ENCODE results near the gene ARHGAP20.

DNA sequence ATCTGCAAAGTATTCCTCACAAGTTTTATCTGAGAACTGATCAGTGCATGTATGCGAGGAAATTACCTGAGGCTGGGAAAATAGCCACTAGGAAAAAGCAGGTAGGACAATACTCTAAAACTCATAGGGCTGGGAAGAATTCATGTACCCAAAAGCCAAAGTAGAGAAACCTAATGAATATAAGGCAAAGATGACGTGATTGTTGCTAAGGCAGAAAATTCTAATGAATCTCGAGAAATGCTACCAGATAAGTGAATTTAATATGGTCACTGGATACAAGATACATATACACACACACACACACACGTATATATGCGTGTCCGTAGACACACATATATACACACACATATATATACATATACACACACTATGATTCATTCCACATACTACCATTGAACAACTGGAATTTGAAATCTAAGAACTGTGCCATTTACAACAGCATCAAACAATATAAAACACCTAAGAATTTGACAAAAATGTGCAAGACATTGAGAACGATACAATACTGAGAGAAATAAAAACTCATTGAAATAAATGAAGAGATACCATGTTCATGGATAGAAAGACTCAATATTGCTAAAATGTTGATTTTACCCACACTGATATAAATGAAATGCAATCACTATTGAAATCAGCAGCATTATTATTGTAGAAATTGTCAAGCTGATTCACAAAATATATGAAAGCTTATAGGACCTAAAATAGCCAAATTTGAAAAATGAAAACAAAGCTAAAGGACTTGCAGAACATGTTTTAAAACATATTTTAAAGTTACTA lies 46.4 kb downstream of the ARHGAP20 start:
- TF ChIP-seq, protein P1, sequence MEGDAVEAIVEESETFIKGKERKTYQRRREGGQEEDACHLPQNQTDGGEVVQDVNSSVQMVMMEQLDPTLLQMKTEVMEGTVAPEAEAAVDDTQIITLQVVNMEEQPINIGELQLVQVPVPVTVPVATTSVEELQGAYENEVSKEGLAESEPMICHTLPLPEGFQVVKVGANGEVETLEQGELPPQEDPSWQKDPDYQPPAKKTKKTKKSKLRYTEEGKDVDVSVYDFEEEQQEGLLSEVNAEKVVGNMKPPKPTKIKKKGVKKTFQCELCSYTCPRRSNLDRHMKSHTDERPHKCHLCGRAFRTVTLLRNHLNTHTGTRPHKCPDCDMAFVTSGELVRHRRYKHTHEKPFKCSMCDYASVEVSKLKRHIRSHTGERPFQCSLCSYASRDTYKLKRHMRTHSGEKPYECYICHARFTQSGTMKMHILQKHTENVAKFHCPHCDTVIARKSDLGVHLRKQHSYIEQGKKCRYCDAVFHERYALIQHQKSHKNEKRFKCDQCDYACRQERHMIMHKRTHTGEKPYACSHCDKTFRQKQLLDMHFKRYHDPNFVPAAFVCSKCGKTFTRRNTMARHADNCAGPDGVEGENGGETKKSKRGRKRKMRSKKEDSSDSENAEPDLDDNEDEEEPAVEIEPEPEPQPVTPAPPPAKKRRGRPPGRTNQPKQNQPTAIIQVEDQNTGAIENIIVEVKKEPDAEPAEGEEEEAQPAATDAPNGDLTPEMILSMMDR (IDR thresholded peaks at IDR 0.05): no peak
- TF ChIP-seq POLR2A (IDR thresholded peaks at IDR 0.05): no peak

Data from prostate gland (tissue), 2 donors.